Heart left ventricle (tissue), 13 donors: ENCODE data around the gene KPNA6.

Experiments used
- CTCF ChIP-seq, 12 donors: fragments of 200-600 bp; sonication (generic) in 4 of 12; IDR thresholded peaks; one replicate each; pipeline versions ENCODE4 v1.5.0 to v1.8.0; 2018 to 2022; ENCODE audit warnings: antibody characterized with exemption in 12 of 12, mild to moderate bottlenecking in 5 of 12
- POLR2A ChIP-seq, 2 donors: fragments of 450-650 bp; IDR thresholded peaks; one replicate each; pipeline ENCODE4 v1.6.1; 2017; ENCODE audit warnings: antibody characterized with exemption in 2 of 2, mild to moderate bottlenecking in 2 of 2, moderate library complexity in 2 of 2
- donor health status: ischemic (EF 13 %, LVEDD 7.1; RV severe dilation, severe dysfunction).
- donor health status: DM: no; HTN: yes; CAD: no.
- donor health status: DM: no; HTN: no; CAD: no.
- donor health status: ischemic (EF 25% LVEDD 6.9; RV normal size, moderate dysfunction).
- donor health status: ischemic (EF 25% LVEDD 5.7; RV mildly dilated, moderate dysfunction).
- donor health status: ischemic (EF 35%, LVEDD 5.7; RV mildly dilated, moderate dysfunction).
- donor health status: nonischemic (EF 11% LVEDD 7.7; RV severe dilation, severe dysfunction).
- donor health status: DM: yes; HTN: yes; CAD: no.
- donor health status: PGD.
- donor health status: ischemic (EF 29% LVEDD 5.4; RV normal size, mild dysfunction).
- donor health status: nonischemic (EF 23%, LVEDD 6.1; RV moderate dilation, normal function).

GRCh38 chr1:32163405-32163804, 55.5 kb downstream of the KPNA6 start:
- TF ChIP-seq CTCF (IDR thresholded peaks at IDR 0.05) (no peak), POLR2A (IDR thresholded peaks at IDR 0.05) (no peak)
